Panc1 (cell line): ENCODE measurements around the gene NACAD. TPM values are rescaled to one million over a fixed set of nuclear protein-coding genes. Genes with fewer than 3 reads are reported as not detected.

Source experiments
- ATAC-seq: fragments of 200-7000 bp; cut with Tn5 transposase; 2 replicates; pipeline ENCODE4 v1.9.1; 2020; ENCODE audit warnings: mild to moderate bottlenecking, moderate library complexity
- BruUV-seq: library from RNA; stranded (reverse); fragments of 400-500 nt; replicated peaks from 2 replicates; lab custom pipeline; 2021; lab: Mats Ljungman, UMichigan
- CTCF ChIA-PET: fragments of 300-600 bp; sonication (Branson Sonifier 250); formaldehyde crosslinking; loops from one replicate; lab custom pipeline; 2022; ENCODE audit warnings: antibody characterized with exemption; lab: Charles Lee
- POLR2A ChIA-PET: fragments of 300-600 bp; sonication (Branson Sonifier 250); formaldehyde crosslinking; loops from one replicate; lab custom pipeline; 2022; ENCODE audit warnings: antibody characterized with exemption; lab: Charles Lee
- DNase-seq: peaks from one replicate; pipeline ENCODE4 v3.0.0-alpha.2; 2010; ENCODE audit warnings: low read depth, low spot score
- H3K27ac ChIP-seq: 2 replicates; pipeline ENCODE4 v1.5.1; 2011; ENCODE audit warnings: mild to moderate bottlenecking, low read length, inconsistent platforms
- H3K27me3 ChIP-seq: fragments of 200-500 bp; sonication (Bioruptor generic); 2 replicates; pipeline ENCODE4 v1.6.0; 2014; ENCODE audit warnings: low read length, inconsistent platforms; ENCODE audit not compliant: control insufficient read depth, insufficient read depth
- H3K36me3 ChIP-seq: fragments of 200-500 bp; sonication (Bioruptor generic); 2 replicates; pipeline ENCODE4 v1.5.1; 2014; ENCODE audit warnings: inconsistent platforms, mild to moderate bottlenecking, low read length, moderate library complexity; ENCODE audit not compliant: control insufficient read depth, insufficient read depth
- H3K4me1 ChIP-seq: 2 replicates; pipeline ENCODE4 v1.5.1; 2011; ENCODE audit warnings: inconsistent platforms, mild to moderate bottlenecking, low read length, moderate library complexity; ENCODE audit not compliant: control insufficient read depth, insufficient read depth
- H3K4me3 ChIP-seq, 2 experiments: 2 replicates each; pipeline ENCODE4 v1.5.1; 2011 to 2012; ENCODE audit warnings: low read depth in 2 of 2, low read length in 2 of 2, mild to moderate bottlenecking in 2 of 2, inconsistent platforms in 1 of 2, moderate library complexity in 1 of 2
- H3K9me3 ChIP-seq: fragments of 200-500 bp; sonication (Bioruptor generic); 2 replicates; pipeline ENCODE4 v1.5.1; 2014; ENCODE audit warnings: low read depth, mild to moderate bottlenecking, inconsistent platforms, low read length, moderate library complexity; ENCODE audit not compliant: control insufficient read depth, insufficient read depth
- POLR2AphosphoS5 ChIP-seq: IDR thresholded peaks from 2 replicates; pipeline ENCODE4 v1.6.1; 2012; ENCODE audit warnings: mild to moderate bottlenecking, low read depth, low read length, moderate library complexity
- REST ChIP-seq, 2 experiments: IDR thresholded peaks; 2 replicates each; pipeline ENCODE4 v1.6.1; 2011 to 2012; ENCODE audit warnings: low read depth in 2 of 2, control low read depth in 1 of 2, low read length in 1 of 2, mild to moderate bottlenecking in 1 of 2, moderate library complexity in 1 of 2; ENCODE audit not compliant: insufficient read depth in 1 of 2
- SIN3A ChIP-seq: IDR thresholded peaks from 2 replicates; pipeline ENCODE4 v1.6.1; 2012; ENCODE audit warnings: low read depth, mild to moderate bottlenecking, low read length, moderate library complexity, borderline replicate concordance; ENCODE audit not compliant: insufficient read depth
- TCF7L2 ChIP-seq: IDR thresholded peaks from 2 replicates; pipeline ENCODE4 v1.6.1; 2011; ENCODE audit warnings: mild to moderate bottlenecking, low read depth, low read length, inconsistent platforms
- in situ Hi-C: cut with HindIII; loops from 2 replicates; pipeline ENCODE4 v1.10.0; 2016; ENCODE audit warnings: low sequenced_read_pairs, low pct_unique_long_range_greater_than_20kb
- intact Hi-C: fragments of 100-400 bp; cut with micrococcal nuclease; formaldehyde crosslinking; loops from one replicate; pipeline ENCODE4 v1.10.0; 2022; ENCODE audit not compliant: unreplicated experiment
- total RNA-seq: library from RNA; stranded (reverse); gene quantifications from one replicate; pipeline ENCODE4 v1.2.1, GENCODE V29; 2021; ENCODE audit not compliant: unreplicated experiment
- TF ChIP-seq, protein P1 (sequence below): fragments of 450-650 bp; IDR thresholded peaks from 2 replicates; pipeline ENCODE4 v1.5.1; 2017; ENCODE audit warnings: mild to moderate bottlenecking

The NACAD gene
- total RNA-seq, 1 experiment from 2014 or later, result 5.3 TPM

GRCh38 chr7:45100761-45101480, 12.2 kb upstream of the NACAD start:
- no TSS peak for BruUV-seq
- intact Hi-C loops, result loop anchor here (1.0 kb wide), 1 partner anchor 25 kb away; no protein-coding TSS in a partner anchor
- H3K27ac ChIP-seq, result no peak overlapping the region
- no peak overlapping the region for H3K4me3 ChIP-seq
- DNase-seq (no peak), ATAC-seq (no peak)
- H3K36me3 ChIP-seq, result peaks cover 49% of the 10 kb centered on the region
- H3K27me3 ChIP-seq, result no peaks in the 10 kb centered on the region
- in situ Hi-C loops, result no loop called here
- POLR2A ChIA-PET, result no interaction called here
- H3K9me3 ChIP-seq, result no peaks in the 10 kb centered on the region
- no peaks in the 10 kb centered on the region for H3K4me1 ChIP-seq
- TF ChIP-seq, protein P1, sequence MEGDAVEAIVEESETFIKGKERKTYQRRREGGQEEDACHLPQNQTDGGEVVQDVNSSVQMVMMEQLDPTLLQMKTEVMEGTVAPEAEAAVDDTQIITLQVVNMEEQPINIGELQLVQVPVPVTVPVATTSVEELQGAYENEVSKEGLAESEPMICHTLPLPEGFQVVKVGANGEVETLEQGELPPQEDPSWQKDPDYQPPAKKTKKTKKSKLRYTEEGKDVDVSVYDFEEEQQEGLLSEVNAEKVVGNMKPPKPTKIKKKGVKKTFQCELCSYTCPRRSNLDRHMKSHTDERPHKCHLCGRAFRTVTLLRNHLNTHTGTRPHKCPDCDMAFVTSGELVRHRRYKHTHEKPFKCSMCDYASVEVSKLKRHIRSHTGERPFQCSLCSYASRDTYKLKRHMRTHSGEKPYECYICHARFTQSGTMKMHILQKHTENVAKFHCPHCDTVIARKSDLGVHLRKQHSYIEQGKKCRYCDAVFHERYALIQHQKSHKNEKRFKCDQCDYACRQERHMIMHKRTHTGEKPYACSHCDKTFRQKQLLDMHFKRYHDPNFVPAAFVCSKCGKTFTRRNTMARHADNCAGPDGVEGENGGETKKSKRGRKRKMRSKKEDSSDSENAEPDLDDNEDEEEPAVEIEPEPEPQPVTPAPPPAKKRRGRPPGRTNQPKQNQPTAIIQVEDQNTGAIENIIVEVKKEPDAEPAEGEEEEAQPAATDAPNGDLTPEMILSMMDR, result no peak
- no peak for TF ChIP-seq TCF7L2
- no peak for TF ChIP-seq SIN3A
- no peak for TF ChIP-seq REST (IDR thresholded peaks at IDR 0.05; ENCODE audit: insufficient read depth in 1 of 2, low read depth in 2 of 2, low read length in 1 of 2)
- no peak for TF ChIP-seq POLR2AphosphoS5
- CTCF ChIA-PET, result no interaction called here

DNA sequence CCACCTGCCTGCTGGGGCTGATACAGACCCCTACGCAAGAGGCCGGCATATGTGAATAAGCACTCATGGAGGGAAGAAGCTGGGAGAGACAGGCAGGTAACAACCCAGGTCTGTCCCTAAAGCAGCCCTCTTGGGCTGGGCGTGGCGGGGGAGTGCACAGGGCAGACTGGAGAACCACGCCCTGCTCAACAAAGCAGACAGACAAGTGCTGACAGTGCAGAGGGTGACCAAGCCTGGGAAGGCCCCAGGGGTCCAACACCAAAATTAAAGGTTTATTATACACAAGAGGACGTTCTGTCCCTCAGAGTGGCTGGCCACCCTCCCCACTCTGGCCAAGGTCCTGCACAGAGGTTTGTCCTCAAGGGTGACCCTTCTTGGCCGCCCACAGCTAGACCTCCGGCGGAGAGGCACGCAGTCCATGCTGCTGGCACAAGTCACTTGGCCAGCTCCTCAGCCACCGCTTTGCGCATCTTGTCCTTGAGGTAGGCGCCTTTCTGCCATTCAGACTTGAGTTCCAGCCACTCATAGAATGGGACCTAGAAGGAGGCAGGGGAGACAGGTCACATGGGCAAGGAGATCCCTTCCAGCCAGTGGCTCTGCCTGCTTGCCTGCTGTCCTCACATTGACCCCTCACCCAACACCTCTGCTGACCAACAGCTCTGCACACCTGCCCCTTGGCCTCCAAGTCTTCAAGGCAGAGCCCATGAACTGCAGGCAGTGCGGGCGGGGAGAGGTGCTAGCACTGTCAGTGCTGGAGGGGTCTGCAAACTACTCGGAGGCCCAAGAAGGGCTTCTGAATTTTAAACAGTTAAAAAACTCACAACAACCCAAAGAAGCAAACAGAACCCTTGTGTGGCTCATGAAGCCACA, 11.4 kb upstream of the NACAD start:
- Histone ChIP-seq H3K4me1 (no peaks in the 10 kb centered on the region), H3K9me3 (no peaks in the 10 kb centered on the region), H3K4me3 (no peak overlapping the region), H3K36me3 (peaks cover 41% of the 10 kb centered on the region), H3K27ac (no peak overlapping the region), H3K27me3 (no peaks in the 10 kb centered on the region)
- ChIA-PET CTCF (no interaction called here), POLR2A (no interaction called here)
- no TSS peak for BruUV-seq
- DNase-seq (no peak), ATAC-seq (peak; percentile 42)
- intact Hi-C loops, result loop anchor here (1.0 kb wide), 1 partner anchor 26 kb away; no protein-coding TSS in a partner anchor
- in situ Hi-C loops, result no loop called here
- TF ChIP-seq REST (IDR thresholded peaks at IDR 0.05; ENCODE audit: insufficient read depth in 1 of 2, low read depth in 2 of 2, low read length in 1 of 2) (no peak), SIN3A (no peak), TCF7L2 (no peak), POLR2AphosphoS5 (no peak)
- TF ChIP-seq, protein P1, result no peak
